NK-92 (cell line): ENCODE measurements around the gene EPSTI1.
"Not testable (repeated sequence)": the region's sequence is repeated elsewhere in the genome, so short reads cannot be mapped to it uniquely, and the experiment has no call there.

Experiments
- DNase-seq: peaks from one replicate; lab custom pipeline; 2025; ENCODE audit not compliant: unreplicated experiment; lab: John Stamatoyannopoulos, UW

EPSTI1 gene

GRCh38 chr13:42991898-42992763, at the start of gene EPSTI1:
Gene EPSTI1, minus strand, starts transcription at chr13:42992241. Its CDS starts 76 bp downstream, at chr13:42992165.
- DNase-seq, result no peak

- DNase-seq, result no peak
Observed at GRCh38 chr13:43041369-43041921, 49.4 kb upstream of the EPSTI1 start.

- DNase-seq, result not testable (repeated sequence)
Observed at GRCh38 chr13:43040581-43041368, 48.7 kb upstream of the EPSTI1 start.

GRCh38 chr13:43039966-43040365, 47.9 kb upstream of the EPSTI1 start:
- DNase-seq, result no peak

GRCh38 chr13:43036351-43037250, 44.6 kb upstream of the EPSTI1 start:
- DNase-seq, result no peak

GRCh38 chr13:43033038-43033437, 41.0 kb upstream of the EPSTI1 start:
- DNase-seq, result no peak

- no peak for DNase-seq
Observed at GRCh38 chr13:43031881-43032280, 39.8 kb upstream of the EPSTI1 start.

GRCh38 chr13:43030548-43030947, 38.5 kb upstream of the EPSTI1 start:
- DNase-seq, result no peak

GRCh38 chr13:43026262-43026661, 34.2 kb upstream of the EPSTI1 start:
- DNase-seq, result no peak

GRCh38 chr13:43023289-43023963, 31.4 kb upstream of the EPSTI1 start, which contains the start of gene DNAJC15:
Gene DNAJC15, plus strand, starts transcription at chr13:43023586. Its CDS starts 41 bp downstream, at chr13:43023627.
- DNase-seq, result no peak

- DNase-seq, result no peak
Observed at GRCh38 chr13:43022934-43023288, 30.9 kb upstream of the EPSTI1 start.

- DNase-seq, result no peak
Observed at GRCh38 chr13:43021926-43022670, 30.1 kb upstream of the EPSTI1 start.

- no peak for DNase-seq
Observed at GRCh38 chr13:43020794-43021193, 28.8 kb upstream of the EPSTI1 start.

- DNase-seq, result no peak
Observed at GRCh38 chr13:43019811-43020210, 27.8 kb upstream of the EPSTI1 start.

GRCh38 chr13:43016226-43016625, 24.2 kb upstream of the EPSTI1 start:
- no peak for DNase-seq

GRCh38 chr13:43014162-43014561, 22.1 kb upstream of the EPSTI1 start:
- no peak for DNase-seq

GRCh38 chr13:43009506-43009905, 17.5 kb upstream of the EPSTI1 start:
- DNase-seq, result no peak

GRCh38 chr13:43008596-43008995, 16.6 kb upstream of the EPSTI1 start:
- no peak for DNase-seq

- no peak for DNase-seq
Observed at GRCh38 chr13:43006893-43007631, 15.0 kb upstream of the EPSTI1 start.
